K562 (cell line): ENCODE data around the gene ZNF544. TPM values are rescaled to one million over a fixed set of nuclear protein-coding genes. Genes with fewer than 3 reads are reported as not detected.

Experiments
- ARID2 ChIP-seq: fragments of 450-650 bp; IDR thresholded peaks from 2 replicates; pipeline ENCODE4 v1.6.1; 2017; ENCODE audit warnings: antibody characterized with exemption, mild to moderate bottlenecking
- CC2D1A ChIP-seq: fragments of 450-650 bp; IDR thresholded peaks from 2 replicates; pipeline ENCODE4 v1.6.1; 2017; ENCODE audit warnings: mild to moderate bottlenecking
- EHMT2 ChIP-seq: fragments of 450-650 bp; IDR thresholded peaks from 2 replicates; pipeline ENCODE4 v1.6.1; 2018; ENCODE audit warnings: antibody characterized with exemption
- KLF10 ChIP-seq: fragments of 250-450 bp; sonication (Bioruptor Pico); IDR thresholded peaks from 2 replicates; pipeline ENCODE4 v1.6.1; 2021; ENCODE audit warnings: matching md5 sums
- L3MBTL2 ChIP-seq: fragments of 450-650 bp; IDR thresholded peaks from 2 replicates; pipeline ENCODE4 v1.6.1; 2016; ENCODE audit warnings: mild to moderate bottlenecking, moderate library complexity
- MAFG ChIP-seq: fragments of 450-650 bp; conservative IDR thresholded peaks from 2 replicates; pipeline ENCODE4 v1.6.1; 2016; ENCODE audit warnings: missing genetic modification characterization, missing compliant biosample characterization
- MAFK ChIP-seq: IDR thresholded peaks from 2 replicates; pipeline ENCODE4 v1.6.1; 2011; ENCODE audit warnings: low read length, improper control_type of control experiment
- MAX ChIP-seq: sonication (generic); formaldehyde crosslinking; IDR thresholded peaks from 2 replicates; pipeline ENCODE4 v1.9.0; 2022; ENCODE audit warnings: mild to moderate bottlenecking, missing genetic modification reagents
- NCOA1 ChIP-seq: fragments of 450-650 bp; IDR thresholded peaks from 2 replicates; pipeline ENCODE4 v1.6.1; 2016; ENCODE audit warnings: low read depth
- PHF21A ChIP-seq: fragments of 450-650 bp; IDR thresholded peaks from 2 replicates; pipeline ENCODE4 v1.6.1; 2017; ENCODE audit warnings: low read depth, borderline replicate concordance
- PKNOX1 ChIP-seq: fragments of 450-650 bp; IDR thresholded peaks from 2 replicates; pipeline ENCODE4 v1.6.1; 2016
- RCOR1 ChIP-seq, 2 experiments: IDR thresholded peaks; 2 replicates each; pipeline ENCODE4 v1.6.1; 2012; ENCODE audit warnings: low read depth in 2 of 2, low read length in 2 of 2, borderline replicate concordance in 1 of 2, improper control_type of control experiment in 1 of 2
- SFPQ ChIP-seq: fragments of 200-400 bp; formaldehyde crosslinking; IDR thresholded peaks from 2 replicates; pipeline ENCODE4 v1.6.1; 2017; ENCODE audit warnings: mild to moderate bottlenecking, low read depth, low read length, moderate library complexity
- SMAD2 ChIP-seq: fragments of 150-350 bp; IDR thresholded peaks from 2 replicates; pipeline ENCODE4 v1.6.1; 2014; ENCODE audit warnings: low read depth, mild to moderate bottlenecking, low read length
- SNIP1 ChIP-seq: fragments of 450-650 bp; IDR thresholded peaks from 2 replicates; pipeline ENCODE4 v1.7.1; 2017; ENCODE audit warnings: low read depth, mild to moderate bottlenecking
- SRSF1 ChIP-seq: fragments of 200-400 bp; formaldehyde crosslinking; IDR thresholded peaks from 2 replicates; pipeline ENCODE4 v1.6.1; 2017; ENCODE audit warnings: mild to moderate bottlenecking, low read depth, low read length, moderate library complexity
- SUPT5H ChIP-seq: fragments of 450-650 bp; IDR thresholded peaks from 2 replicates; pipeline ENCODE4 v1.6.1; 2016
- TAF1 ChIP-seq: IDR thresholded peaks from 2 replicates; pipeline ENCODE4 v1.6.1; 2011; ENCODE audit warnings: mild to moderate bottlenecking, low read length, moderate library complexity; ENCODE audit not compliant: insufficient read depth, control insufficient read depth, severe bottlenecking; ENCODE audit errors: extremely low read depth
- TCF7L2 ChIP-seq: fragments of 150-350 bp; IDR thresholded peaks from 2 replicates; pipeline ENCODE4 v1.6.1; 2016; ENCODE audit warnings: low read depth, mild to moderate bottlenecking, low read length, moderate library complexity
- ZBTB17 ChIP-seq: fragments of 450-650 bp; formaldehyde crosslinking; IDR thresholded peaks from 2 replicates; pipeline ENCODE4 v1.4.0; 2020; ENCODE audit warnings: mild to moderate bottlenecking
- ZBTB8A ChIP-seq: fragments of 450-650 bp; IDR thresholded peaks from 2 replicates; pipeline ENCODE4 v1.6.1; 2018; ENCODE audit warnings: mild to moderate bottlenecking, moderate library complexity; ENCODE audit not compliant: partially characterized antibody
- ZNF12 ChIP-seq: sonication (generic); formaldehyde crosslinking; IDR thresholded peaks from 2 replicates; pipeline ENCODE4 v1.4.0; 2020; ENCODE audit warnings: mild to moderate bottlenecking, missing genetic modification reagents
- ZNF175 ChIP-seq: fragments of 200-800 bp; sonication (Bioruptor generic); IDR thresholded peaks from 2 replicates; pipeline ENCODE4 v1.6.1; 2016; ENCODE audit warnings: low read depth, mild to moderate bottlenecking, missing genetic modification characterization, missing compliant biosample characterization
- ZNF197 ChIP-seq: fragments of 200-800 bp; sonication (Bioruptor generic); IDR thresholded peaks from 2 replicates; pipeline ENCODE4 v1.6.1; 2016; ENCODE audit warnings: low read depth, missing genetic modification characterization, missing compliant biosample characterization
- ZNF253 ChIP-seq: fragments of 250-450 bp; sonication (Bioruptor Pico); conservative IDR thresholded peaks from 2 replicates; pipeline ENCODE4 v1.6.1; 2021; ENCODE audit warnings: mild to moderate bottlenecking
- ZNF263 ChIP-seq: sonication (generic); formaldehyde crosslinking; IDR thresholded peaks from 2 replicates; pipeline ENCODE4 v1.8.0; 2022; ENCODE audit warnings: mild to moderate bottlenecking, missing genetic modification reagents, borderline replicate concordance
- ZNF324 ChIP-seq: fragments of 250-450 bp; sonication (Bioruptor Pico); IDR thresholded peaks from 2 replicates; pipeline ENCODE4 v1.4.0; 2020; ENCODE audit warnings: mild to moderate bottlenecking
- ZNF589 ChIP-seq: fragments of 200-800 bp; sonication (Bioruptor generic); IDR thresholded peaks from 2 replicates; pipeline ENCODE4 v1.6.1; 2016; ENCODE audit warnings: low read depth, missing genetic modification characterization, missing compliant biosample characterization
- polyA plus RNA-seq, 8 experiments: library from polyadenylated mRNA; depleted of rRNA in 4 of 8; stranded (reverse) in 5 of 8; unstranded in 3 of 8; fragments of >200 nt; fragmentation: Nextera tagmentation in 2 of 8; fragmentation: Illumina TruSeq in 1 of 8; extraction: Ambion mirVana in 2 of 8; extraction: Trizol in 1 of 8; gene quantifications; 2 replicates each; pipeline versions ENCODE4 v1.2.1 to v1.2.3, GENCODE V29; 2011 to 2014; ENCODE audit warnings: inconsistent platforms in 1 of 8, missing spikeins in 1 of 8
- total RNA-seq, 7 experiments: library from RNA; depleted of rRNA in 6 of 7; stranded (reverse); fragments of >200 nt in 6 of 7; fragmentation: Illumina TruSeq in 2 of 7; extraction: Trizol in 2 of 7; gene quantifications; 2 replicates each; pipeline versions ENCODE4 v1.2.1 to v1.2.3, GENCODE V29; 2011 to 2021; ENCODE audit warnings: low replicate concordance in 1 of 7

ZNF544 gene
- total and polyA plus RNA-seq, 9 of the 15 experiments (the other 6 are each of a cell fraction or from before 2014, with no cell fraction given), result 23.6 to 59.0 (median 41.4) TPM

- peak; percentile 90 for TF ChIP-seq ZNF589 (CRISPR knock-in tag)
- TF ChIP-seq ZNF263 (CRISPR knock-in tag), result peak; percentile 55
- TF ChIP-seq ZBTB8A, result no peak
- TF ChIP-seq ZBTB17 (CRISPR knock-in tag), result no peak; the same call in 1 of the 2 replicates
- TF ChIP-seq MAFG (tag), result no peak
- TF ChIP-seq MAFK, result peak; percentile 2; the same call in 1 of the 2 replicates
- TF ChIP-seq MAX (CRISPR knock-in tag), result peak; percentile 90
- no peak for TF ChIP-seq KLF10
- peak; percentile 54; the same call in 1 of the 2 replicates for TF ChIP-seq ZNF12 (CRISPR knock-in tag)
- TF ChIP-seq SFPQ, result no peak
- no peak for TF ChIP-seq SNIP1
- no peak for TF ChIP-seq ZNF324 (CRISPR knock-in tag)
- TF ChIP-seq RCOR1 (IDR thresholded peaks at IDR 0.05; ENCODE audit: borderline replicate concordance in 1 of 2, low read depth in 2 of 2, low read length in 2 of 2), result peak in 1 of 2 experiments; percentile 49; a peak in 1 of 4 replicates
- peak; percentile 8; the same call in 1 of the 2 replicates for TF ChIP-seq ZNF175 (CRISPR knock-in tag)
- TF ChIP-seq SMAD2, result no peak
- TF ChIP-seq SUPT5H, result peak; percentile 98
- no peak for TF ChIP-seq TCF7L2
- peak; percentile 96 for TF ChIP-seq L3MBTL2
- TF ChIP-seq ZNF253 (CRISPR knock-in tag), result no peak
- TF ChIP-seq CC2D1A, result no peak
- 0 out of 2 replicates have a peak, but pooled peaks have one; percentile 16 for TF ChIP-seq NCOA1
- TF ChIP-seq ARID2, result no peak
- no peak for TF ChIP-seq PHF21A
- peak; percentile 60 for TF ChIP-seq PKNOX1
- peak; percentile 61; the same call in 1 of the 2 replicates for TF ChIP-seq SRSF1
- no peak for TF ChIP-seq ZNF197 (CRISPR knock-in tag)
- TF ChIP-seq EHMT2, result 0 out of 2 replicates have a peak, but pooled peaks have one; percentile 41
- peak; percentile 57 for TF ChIP-seq TAF1
These were observed 45.5 kb upstream of the ZNF544 start, which contains the start of gene ZNF274 (continued) for GRCh38 chr19:58182989-58183816.
